ENCODE results near the gene NBPF1.
"Not testable (repeated sequence)": the region's sequence is repeated elsewhere in the genome, so short reads cannot be mapped to it uniquely, and the experiment has no call there.

NBPF1 gene

DNA sequence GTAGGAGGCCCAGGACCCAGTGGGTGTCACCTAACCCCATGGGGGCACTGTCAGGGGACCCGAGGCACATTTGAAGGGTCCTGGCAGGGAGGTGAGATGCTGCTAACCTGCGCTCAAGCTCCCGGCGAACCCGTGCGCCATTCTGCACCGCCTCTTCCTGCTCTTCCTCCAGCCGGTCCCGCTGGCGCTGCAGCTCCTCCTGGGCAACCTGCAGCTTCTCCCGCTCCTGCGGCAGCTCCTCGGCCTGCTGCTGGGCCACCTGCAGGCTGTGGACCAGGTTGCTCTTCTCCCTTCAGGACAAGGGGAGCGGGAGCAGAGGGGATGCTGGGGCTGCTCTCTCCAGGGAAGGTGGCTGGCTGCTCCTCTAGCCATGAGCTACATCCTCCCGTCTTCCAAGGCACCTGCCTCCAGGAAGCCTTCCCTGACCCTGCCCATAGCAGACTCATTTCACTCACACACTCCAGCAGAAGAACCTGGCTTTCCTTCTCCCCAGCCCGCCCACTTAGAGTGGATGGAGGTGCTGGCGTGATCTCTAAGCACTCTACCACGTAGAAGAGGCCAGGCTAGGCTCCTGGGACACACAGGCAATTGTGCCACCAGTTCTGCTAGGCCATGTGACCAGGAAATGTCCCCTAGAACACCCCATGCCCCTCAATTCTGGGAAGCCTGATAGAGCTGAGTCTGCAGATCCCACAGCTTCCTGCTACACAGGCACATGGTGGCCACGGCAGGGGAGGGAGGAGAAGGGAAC, 15.2 kb upstream of the NBPF1 start:
- H3K4me3 ChIP-seq (ENCODE audit: low read length in 2 of 2) = no peak overlapping the region
- no peak overlapping the region for H3K9ac ChIP-seq (ENCODE audit: low read length in 2 of 2)
- H3K36me3 ChIP-seq (ENCODE audit: control insufficient read depth in 2 of 2, insufficient read depth in 2 of 2, low read length in 2 of 2) = peaks cover 67 to 77% of the 10 kb centered on the region in 2 donors
- H3K27me3 ChIP-seq (ENCODE audit: control insufficient read depth in 1 of 2, insufficient read depth in 2 of 2, low read length in 2 of 2) = no peaks in the 10 kb centered on the region
- peaks cover 8% of the 10 kb centered on the region for H3K4me1 ChIP-seq (ENCODE audit: control insufficient read depth, insufficient read depth, low read length)
- H3K27ac ChIP-seq (ENCODE audit: low read length) = no peak overlapping the region
- H3K9me3 ChIP-seq (ENCODE audit: control insufficient read depth in 2 of 2, low read length in 2 of 2) = no peaks in the 10 kb centered on the region

DNA sequence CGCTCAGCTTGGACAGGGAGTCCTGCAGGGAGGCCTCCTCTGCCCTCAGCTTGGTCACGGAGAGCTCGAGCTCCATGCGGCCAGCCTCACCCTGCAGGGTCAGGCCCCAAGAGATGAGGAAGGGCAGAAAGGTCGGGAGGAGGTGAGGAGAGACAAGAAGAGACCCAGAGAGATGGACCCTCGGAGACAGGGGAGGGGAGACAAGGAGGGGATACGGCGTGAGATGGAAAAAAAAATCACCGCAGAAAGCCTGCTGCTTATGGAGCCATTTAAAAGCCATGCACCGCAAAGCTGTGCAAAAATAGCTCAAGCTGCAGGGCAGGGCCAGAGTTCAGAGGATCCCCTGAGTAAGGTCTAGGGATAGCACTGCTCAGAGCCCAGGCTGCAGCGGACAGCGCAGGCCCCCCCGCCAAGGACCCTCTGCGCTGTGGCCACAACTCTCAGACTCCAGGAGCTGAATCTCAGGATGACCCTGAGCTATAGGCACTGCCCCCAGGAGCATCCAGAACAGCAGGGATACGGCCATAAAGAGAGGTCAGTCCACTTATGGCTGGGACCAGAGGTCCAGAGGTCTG, 13.1 kb upstream of the NBPF1 start:
- H3K27ac ChIP-seq (ENCODE audit: low read length); H3K9me3 ChIP-seq (ENCODE audit: control insufficient read depth in 2 of 2, low read length in 2 of 2); H3K4me3 ChIP-seq (ENCODE audit: low read length in 2 of 2); H3K4me1 ChIP-seq (ENCODE audit: control insufficient read depth, insufficient read depth, low read length); H3K27me3 ChIP-seq (ENCODE audit: control insufficient read depth in 1 of 2, insufficient read depth in 2 of 2, low read length in 2 of 2); H3K9ac ChIP-seq (ENCODE audit: low read length in 2 of 2): not testable (repeated sequence)
- peaks cover 54 to 74% of the 10 kb centered on the region in 2 donors for H3K36me3 ChIP-seq (ENCODE audit: control insufficient read depth in 2 of 2, insufficient read depth in 2 of 2, low read length in 2 of 2)

DNA sequence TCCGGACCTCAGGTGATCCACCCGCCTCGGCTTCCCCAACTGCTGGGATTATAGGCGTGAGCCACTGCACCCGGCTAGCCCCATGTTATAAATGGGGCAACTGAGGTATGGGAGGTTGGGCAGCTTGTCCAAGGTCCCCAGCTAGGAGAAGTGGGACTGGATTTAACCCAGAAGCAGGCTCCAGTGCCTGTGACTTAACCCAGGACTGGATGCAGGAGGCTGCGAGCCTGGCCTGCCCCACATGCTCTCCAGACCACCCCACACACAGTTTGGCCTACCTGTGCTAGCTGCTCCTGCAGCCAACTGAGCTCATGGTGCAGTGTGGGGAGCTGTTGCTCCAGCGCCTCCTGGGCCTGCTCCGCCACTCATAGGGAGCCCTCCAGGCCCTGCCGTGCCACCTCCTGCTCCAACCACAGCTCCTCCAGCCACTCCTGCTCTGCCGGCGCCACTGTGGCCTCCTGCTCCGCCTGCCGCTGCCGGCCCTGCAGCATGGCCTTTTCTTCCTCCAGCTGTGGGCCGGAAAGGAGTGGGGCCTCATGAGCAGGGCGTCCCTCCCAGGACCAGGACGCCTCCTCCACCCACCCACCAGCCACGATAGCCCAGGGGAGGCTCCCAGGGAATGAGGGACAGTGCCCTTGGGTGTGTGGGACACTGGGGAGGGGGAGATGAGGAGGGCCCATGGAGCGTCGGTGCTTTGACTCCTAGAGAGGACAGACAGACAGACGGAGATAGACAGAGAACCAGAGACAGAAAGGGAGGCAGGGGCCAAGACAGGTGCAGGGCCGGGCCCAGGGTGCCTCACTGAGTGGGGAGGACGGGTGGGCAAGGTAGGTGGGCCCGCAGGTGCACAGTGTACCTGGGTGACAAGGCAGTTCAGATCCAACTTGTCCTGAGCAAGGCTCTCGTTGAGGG, 12.4 kb upstream of the NBPF1 start:
- no peak overlapping the region for H3K4me3 ChIP-seq (ENCODE audit: low read length in 2 of 2)
- peaks cover 9% of the 10 kb centered on the region for H3K4me1 ChIP-seq (ENCODE audit: control insufficient read depth, insufficient read depth, low read length)
- no peaks in the 10 kb centered on the region for H3K27me3 ChIP-seq (ENCODE audit: control insufficient read depth in 1 of 2, insufficient read depth in 2 of 2, low read length in 2 of 2)
- H3K27ac ChIP-seq (ENCODE audit: low read length) = no peak overlapping the region
- H3K9me3 ChIP-seq (ENCODE audit: control insufficient read depth in 2 of 2, low read length in 2 of 2) = no peaks in the 10 kb centered on the region
- H3K9ac ChIP-seq (ENCODE audit: low read length in 2 of 2) = no peak overlapping the region
- H3K36me3 ChIP-seq (ENCODE audit: control insufficient read depth in 2 of 2, insufficient read depth in 2 of 2, low read length in 2 of 2) = peaks cover 49 to 71% of the 10 kb centered on the region in 2 donors

DNA sequence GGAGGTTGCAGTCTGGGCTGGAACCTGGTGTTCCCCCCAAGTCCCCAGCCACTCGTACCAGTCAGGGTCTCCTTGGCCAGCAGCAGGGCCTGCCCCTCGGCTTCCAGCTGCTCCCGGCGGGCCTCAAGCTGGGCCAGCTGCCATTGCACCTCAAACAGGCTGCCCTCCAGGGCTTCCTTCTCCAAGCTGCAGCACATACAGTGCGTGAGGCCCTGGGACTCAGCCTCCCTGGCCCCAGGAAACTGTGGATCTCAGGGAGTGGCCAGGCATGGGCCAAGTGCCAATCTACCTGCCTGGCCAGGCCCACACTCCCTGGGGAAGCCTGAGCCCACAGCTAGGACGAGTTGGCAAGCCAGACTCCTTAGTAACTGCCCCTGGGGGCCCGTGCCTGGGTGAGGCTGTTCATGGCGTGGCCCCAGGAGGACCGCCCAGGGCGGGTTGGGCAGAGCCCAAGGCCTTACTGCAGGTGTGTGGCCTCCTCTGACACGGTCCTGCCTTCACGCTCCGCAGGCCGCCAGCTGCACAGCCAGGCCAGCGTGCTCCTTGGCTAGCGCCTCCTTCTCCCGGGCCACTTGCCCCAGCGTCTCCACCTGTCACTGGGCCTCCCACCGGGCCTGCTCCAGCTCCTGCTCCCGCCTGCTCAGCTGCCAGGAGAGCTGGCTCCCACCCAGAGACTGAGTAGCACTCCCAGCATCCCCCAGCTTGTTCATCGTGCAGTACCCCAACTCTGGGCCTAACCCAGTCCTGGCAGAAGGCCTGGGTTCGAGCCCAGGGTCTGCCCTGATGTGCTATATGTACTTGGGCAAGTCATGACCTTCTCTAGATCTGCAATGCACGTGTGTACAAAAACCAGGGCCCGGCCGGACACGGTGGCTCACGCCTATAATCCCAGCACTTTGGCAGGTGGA, 10.7 kb upstream of the NBPF1 start:
- H3K27ac ChIP-seq (ENCODE audit: low read length); H3K27me3 ChIP-seq (ENCODE audit: control insufficient read depth in 1 of 2, insufficient read depth in 2 of 2, low read length in 2 of 2); H3K9me3 ChIP-seq (ENCODE audit: control insufficient read depth in 2 of 2, low read length in 2 of 2); H3K4me3 ChIP-seq (ENCODE audit: low read length in 2 of 2): not testable (repeated sequence)
- H3K4me1 ChIP-seq (ENCODE audit: control insufficient read depth, insufficient read depth, low read length) = peaks cover 10% of the 10 kb centered on the region
- H3K36me3 ChIP-seq (ENCODE audit: control insufficient read depth in 2 of 2, insufficient read depth in 2 of 2, low read length in 2 of 2) = peaks cover 37 to 64% of the 10 kb centered on the region in 2 donors
- peak overlapping the region in 1 of 2 donors; percentile 5 for H3K9ac ChIP-seq (ENCODE audit: low read length in 2 of 2)

DNA sequence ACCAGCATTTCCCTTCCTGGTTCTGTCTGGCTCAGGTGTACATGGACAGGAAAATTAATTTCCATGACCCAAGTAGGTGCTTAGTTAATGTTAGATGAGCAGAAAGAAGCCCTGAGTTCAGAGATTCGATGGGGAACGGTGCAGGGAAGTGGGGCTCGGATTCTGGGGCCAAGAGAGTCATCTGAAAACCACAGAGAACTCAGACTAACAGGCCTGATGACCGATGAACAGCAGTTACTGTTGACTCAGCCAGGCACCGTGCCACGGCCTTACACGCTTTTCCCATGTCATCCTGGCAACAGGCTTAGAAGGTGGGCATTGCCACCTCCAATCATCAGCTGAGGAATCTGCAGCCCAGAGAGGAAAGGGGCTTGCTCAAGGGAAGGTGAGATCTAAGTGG, 10.0 kb upstream of the NBPF1 start:
- H3K27me3 ChIP-seq (ENCODE audit: control insufficient read depth in 1 of 2, insufficient read depth in 2 of 2, low read length in 2 of 2); H3K27ac ChIP-seq (ENCODE audit: low read length); H3K4me3 ChIP-seq (ENCODE audit: low read length in 2 of 2); H3K9ac ChIP-seq (ENCODE audit: low read length in 2 of 2); H3K9me3 ChIP-seq (ENCODE audit: control insufficient read depth in 2 of 2, low read length in 2 of 2): not testable (repeated sequence)
- H3K4me1 ChIP-seq (ENCODE audit: control insufficient read depth, insufficient read depth, low read length) = peaks cover 10% of the 10 kb centered on the region
- peaks cover 31 to 62% of the 10 kb centered on the region in 2 donors for H3K36me3 ChIP-seq (ENCODE audit: control insufficient read depth in 2 of 2, insufficient read depth in 2 of 2, low read length in 2 of 2)

DNA sequence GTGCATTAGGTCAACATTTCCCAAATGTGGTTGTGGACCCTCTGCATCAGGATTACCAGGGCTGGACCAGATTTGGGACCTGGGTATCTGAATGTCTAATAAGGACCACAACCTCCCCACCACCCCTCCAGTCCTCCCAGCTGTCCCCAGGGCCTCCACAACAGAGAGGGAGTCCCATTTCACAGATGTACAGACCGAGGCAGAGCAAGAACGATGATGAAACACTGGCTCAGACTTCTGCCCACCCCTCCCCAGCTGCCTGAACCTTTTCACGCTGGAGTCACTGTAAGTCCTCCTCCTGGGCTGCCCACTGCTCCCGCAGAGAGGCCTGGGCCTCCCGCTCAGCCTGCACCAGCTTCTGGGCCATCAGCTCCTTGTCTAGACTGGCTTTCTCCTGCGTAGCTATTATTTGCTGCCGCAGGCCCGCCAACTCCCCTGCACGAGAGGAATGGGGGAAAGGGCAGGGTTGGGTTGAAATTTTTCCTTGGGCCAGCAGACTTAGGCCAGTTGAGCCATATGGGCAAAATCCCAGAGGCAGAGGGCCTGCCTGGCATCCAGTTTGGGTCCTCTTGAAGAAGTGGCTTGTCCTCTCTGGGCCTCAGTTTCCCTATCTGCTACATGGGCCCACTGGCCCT, 8.4 kb upstream of the NBPF1 start:
- not testable (repeated sequence) for H3K9me3 ChIP-seq (ENCODE audit: control insufficient read depth in 2 of 2, low read length in 2 of 2); H3K4me3 ChIP-seq (ENCODE audit: low read length in 2 of 2); H3K27me3 ChIP-seq (ENCODE audit: control insufficient read depth in 1 of 2, insufficient read depth in 2 of 2, low read length in 2 of 2); H3K27ac ChIP-seq (ENCODE audit: low read length)
- Histone ChIP-seq H3K9ac (ENCODE audit: low read length in 2 of 2) (peak overlapping the region in 1 of 2 donors; percentile 42), H3K36me3 (ENCODE audit: control insufficient read depth in 2 of 2, insufficient read depth in 2 of 2, low read length in 2 of 2) (peaks cover 30 to 53% of the 10 kb centered on the region in 2 donors), H3K4me1 (ENCODE audit: control insufficient read depth, insufficient read depth, low read length) (peaks cover 10% of the 10 kb centered on the region)

DNA sequence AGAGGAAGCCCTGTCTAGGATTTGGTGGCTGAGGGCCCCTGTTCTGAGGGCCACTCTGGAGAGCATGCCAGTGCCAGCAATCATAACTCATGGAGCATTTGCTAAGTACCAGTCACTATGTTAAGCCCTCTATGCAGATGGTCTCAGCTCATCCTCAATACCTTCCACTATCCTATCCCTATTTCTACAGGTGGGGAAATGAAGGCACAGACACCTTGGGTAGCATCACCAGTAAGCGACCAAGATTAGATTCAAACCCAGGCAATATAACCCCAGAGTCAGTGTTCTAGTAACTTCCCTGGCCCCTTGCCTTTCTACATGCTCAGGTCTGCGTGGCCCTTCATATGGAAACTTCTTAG, 7.9 kb upstream of the NBPF1 start:
- Histone ChIP-seq H3K27me3 (ENCODE audit: control insufficient read depth in 1 of 2, insufficient read depth in 2 of 2, low read length in 2 of 2) (no peaks in the 10 kb centered on the region), H3K27ac (ENCODE audit: low read length) (no peak overlapping the region), H3K9me3 (ENCODE audit: control insufficient read depth in 2 of 2, low read length in 2 of 2) (no peaks in the 10 kb centered on the region), H3K4me3 (ENCODE audit: low read length in 2 of 2) (no peak overlapping the region), H3K36me3 (ENCODE audit: control insufficient read depth in 2 of 2, insufficient read depth in 2 of 2, low read length in 2 of 2) (peaks cover 26 to 50% of the 10 kb centered on the region in 2 donors), H3K9ac (ENCODE audit: low read length in 2 of 2) (peak overlapping the region in 1 of 2 donors; percentile 42), H3K4me1 (ENCODE audit: control insufficient read depth, insufficient read depth, low read length) (peaks cover 8% of the 10 kb centered on the region)

DNA sequence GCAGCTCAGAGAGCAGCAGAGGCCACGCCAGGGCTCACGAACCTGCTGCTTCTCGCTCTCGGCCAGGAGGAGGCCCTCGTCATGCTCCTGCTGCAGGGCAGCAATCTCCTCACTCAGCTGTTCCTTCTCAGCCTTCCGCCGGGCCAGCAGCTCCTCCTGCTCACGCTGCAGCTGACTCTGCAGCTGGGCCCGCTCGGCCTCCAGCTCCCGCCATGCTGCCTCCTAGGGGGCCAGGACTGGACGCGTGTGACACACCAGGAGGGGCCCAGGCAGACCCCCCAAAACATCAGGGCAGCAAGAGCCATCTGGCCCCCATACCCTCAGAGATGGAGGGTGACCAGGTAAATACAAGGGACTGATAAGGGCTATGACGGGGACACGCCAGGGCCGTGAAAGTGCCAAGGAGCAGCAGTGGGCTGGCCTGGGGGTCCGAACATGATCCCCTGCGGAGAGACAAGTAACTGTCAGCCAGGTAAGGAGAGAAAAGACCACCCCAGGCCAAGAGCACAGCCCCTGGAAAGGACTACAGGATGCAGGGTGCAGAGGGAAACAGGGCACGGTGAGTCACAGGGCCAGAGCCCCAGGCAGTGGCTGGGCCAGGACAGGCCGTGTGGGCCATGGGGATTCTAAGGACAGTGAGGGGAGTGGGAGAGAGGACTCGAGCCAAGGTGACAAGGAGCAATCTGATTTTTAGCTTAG, 6.6 kb upstream of the NBPF1 start:
- not testable (repeated sequence) for H3K4me3 ChIP-seq (ENCODE audit: low read length in 2 of 2); H3K27ac ChIP-seq (ENCODE audit: low read length); H3K9ac ChIP-seq (ENCODE audit: low read length in 2 of 2); H3K27me3 ChIP-seq (ENCODE audit: control insufficient read depth in 1 of 2, insufficient read depth in 2 of 2, low read length in 2 of 2); H3K4me1 ChIP-seq (ENCODE audit: control insufficient read depth, insufficient read depth, low read length); H3K9me3 ChIP-seq (ENCODE audit: control insufficient read depth in 2 of 2, low read length in 2 of 2)
- H3K36me3 ChIP-seq (ENCODE audit: control insufficient read depth in 2 of 2, insufficient read depth in 2 of 2, low read length in 2 of 2) = peaks cover 16 to 39% of the 10 kb centered on the region in 2 donors

DNA sequence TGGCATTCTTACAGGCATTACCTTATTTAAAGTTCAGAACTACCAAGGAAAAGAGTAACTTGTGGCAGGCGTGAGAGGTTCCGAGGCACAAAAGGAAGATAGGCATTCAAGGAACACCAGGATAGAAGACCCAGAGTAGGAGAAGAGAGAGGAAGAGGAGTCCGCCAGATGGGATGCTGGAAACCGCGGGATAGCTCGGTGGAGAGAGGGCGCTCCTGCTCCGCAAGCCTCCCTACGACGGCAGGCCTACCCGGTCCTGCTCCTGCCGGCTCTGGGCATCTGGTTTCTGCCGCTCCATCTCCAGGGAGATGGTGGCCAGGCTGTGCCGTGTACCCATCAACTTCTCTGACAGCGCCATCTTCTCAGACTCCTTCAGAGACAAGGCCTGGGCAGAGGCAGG, 5.4 kb upstream of the NBPF1 start:
- no peaks in the 10 kb centered on the region for H3K9me3 ChIP-seq (ENCODE audit: control insufficient read depth in 2 of 2, low read length in 2 of 2)
- peaks cover 9 to 30% of the 10 kb centered on the region in 2 donors for H3K36me3 ChIP-seq (ENCODE audit: control insufficient read depth in 2 of 2, insufficient read depth in 2 of 2, low read length in 2 of 2)
- no peak overlapping the region for H3K9ac ChIP-seq (ENCODE audit: low read length in 2 of 2)
- no peaks in the 10 kb centered on the region for H3K27me3 ChIP-seq (ENCODE audit: control insufficient read depth in 1 of 2, insufficient read depth in 2 of 2, low read length in 2 of 2)
- H3K27ac ChIP-seq (ENCODE audit: low read length) = no peak overlapping the region
- H3K4me1 ChIP-seq (ENCODE audit: control insufficient read depth, insufficient read depth, low read length) = peaks cover 6% of the 10 kb centered on the region
- no peak overlapping the region for H3K4me3 ChIP-seq (ENCODE audit: low read length in 2 of 2)
